ENCODE data around the gene CAT.

The CAT gene

DNA sequence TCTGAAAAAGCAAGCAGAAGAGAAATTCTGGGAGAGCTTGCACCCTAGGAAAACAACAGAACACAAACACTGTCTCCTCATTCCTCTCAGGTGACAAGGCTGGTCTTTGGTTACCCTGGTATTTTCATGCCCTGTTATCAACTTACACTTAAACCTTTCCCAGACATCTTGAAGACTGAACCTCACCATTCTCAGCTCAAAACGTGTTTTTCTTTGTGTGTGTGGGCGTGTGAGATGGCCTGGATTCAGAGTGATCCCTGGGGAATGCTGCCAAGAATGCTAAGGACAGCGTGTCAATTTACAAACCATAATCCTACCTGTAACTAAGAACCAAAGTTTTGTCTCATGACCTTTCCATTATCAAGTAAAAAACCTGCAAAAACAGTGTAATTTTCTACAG is 41.6 kb downstream of the CAT start:
- no peak overlapping the region for H4K91ac ChIP-seq (ENCODE audit: low read depth, low read length, poor library complexity)
- no peak overlapping the region for H3K9ac ChIP-seq (ENCODE audit: low read depth, low read length, poor library complexity)
- H3K36me3 ChIP-seq (replicated peaks in 1 of 2; ENCODE audit: control insufficient read depth in 2 of 2, insufficient read depth in 2 of 2, low read length in 2 of 2) = no peaks in the 10 kb centered on the region
- H3K4ac ChIP-seq (ENCODE audit: low read length) = no peak overlapping the region
- no peak overlapping the region for H2BK12ac ChIP-seq (ENCODE audit: low read length)
- no peak overlapping the region for H2BK5ac ChIP-seq (ENCODE audit: low read length)
- no peak overlapping the region for H2AFZ ChIP-seq (ENCODE audit: low read length)
- no peak overlapping the region for H3K23ac ChIP-seq (ENCODE audit: low read depth, low read length, poor library complexity)
- no peak overlapping the region for H4K8ac ChIP-seq (ENCODE audit: low read depth, low read length)
- H2BK15ac ChIP-seq (ENCODE audit: low read length) = no peak overlapping the region
- no peak overlapping the region for H3K4me3 ChIP-seq (ENCODE audit: low read length in 2 of 2)
- H3K4me1 ChIP-seq (ENCODE audit: control insufficient read depth in 2 of 2, insufficient read depth in 1 of 2, low read depth in 1 of 2, low read length in 2 of 2) = no peaks in the 10 kb centered on the region
- peaks cover 0 to 16% (median 0%) of the 10 kb centered on the region in 3 experiments for H3K27me3 ChIP-seq (ENCODE audit: control insufficient read depth in 3 of 3, insufficient read depth in 3 of 3, low read depth in 1 of 3, low read length in 3 of 3)
- H3K14ac ChIP-seq (ENCODE audit: low read length) = no peak overlapping the region
- no peak overlapping the region for H2BK120ac ChIP-seq (ENCODE audit: low read depth, low read length)
- no CpG with 5 or more reads among the region's 3 CpGs for WGBS, 2 donors (ENCODE audit: extremely low coverage in 2 of 2, insufficient read length in 2 of 2, insufficient replicate concordance in 1 of 2)
- H3K79me1 ChIP-seq (ENCODE audit: low read depth, low read length) = no peaks in the 10 kb centered on the region
- H2AK5ac ChIP-seq (ENCODE audit: low read depth, low read length) = no peak overlapping the region
- H3K9me3 ChIP-seq (replicated peaks in 1 of 2; ENCODE audit: control insufficient read depth in 2 of 2, insufficient read depth in 1 of 2, low read depth in 1 of 2, low read length in 2 of 2) = no peaks in the 10 kb centered on the region
- no peak overlapping the region for H3K27ac ChIP-seq (replicated peaks; ENCODE audit: low read length)
- DNase-seq (ENCODE audit: low spot score) = no peak
- no peak overlapping the region for H3K18ac ChIP-seq (ENCODE audit: low read length)
- H3K4me2 ChIP-seq (ENCODE audit: insufficient read depth, low read length, poor library complexity, severe bottlenecking) = no peak overlapping the region

DNA sequence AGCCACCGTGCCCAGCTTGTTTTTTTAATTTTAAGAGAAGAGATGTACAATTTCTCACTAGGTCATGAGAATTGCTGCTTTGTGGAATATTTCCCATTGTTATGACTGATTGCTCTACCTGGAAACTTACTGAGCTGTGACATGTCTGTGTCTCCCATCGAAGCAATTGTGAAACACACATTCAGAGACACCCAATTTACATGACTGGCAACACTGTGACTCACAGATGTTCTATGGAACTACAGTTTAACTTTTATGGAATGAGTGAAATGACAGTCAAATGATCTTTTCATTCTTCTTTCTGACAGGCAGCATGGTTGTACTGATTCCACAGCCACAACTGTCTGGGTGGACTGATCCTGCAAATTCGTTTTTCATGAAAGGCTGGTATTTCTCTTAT is 42.6 kb downstream of the CAT start:
- Histone ChIP-seq H3K14ac (ENCODE audit: low read length) (no peak overlapping the region), H3K23ac (ENCODE audit: low read depth, low read length, poor library complexity) (no peak overlapping the region), H4K8ac (ENCODE audit: low read depth, low read length) (no peak overlapping the region), H3K4ac (ENCODE audit: low read length) (no peak overlapping the region), H3K4me2 (ENCODE audit: insufficient read depth, low read length, poor library complexity, severe bottlenecking) (no peak overlapping the region), H3K79me1 (ENCODE audit: low read depth, low read length) (no peaks in the 10 kb centered on the region), H2AK5ac (ENCODE audit: low read depth, low read length) (no peak overlapping the region), H3K4me3 (ENCODE audit: low read length in 2 of 2) (no peak overlapping the region), H2AFZ (ENCODE audit: low read length) (no peak overlapping the region), H2BK12ac (ENCODE audit: low read length) (no peak overlapping the region), H2BK15ac (ENCODE audit: low read length) (no peak overlapping the region), H4K91ac (ENCODE audit: low read depth, low read length, poor library complexity) (no peak overlapping the region), H2BK120ac (ENCODE audit: low read depth, low read length) (no peak overlapping the region), H3K9ac (ENCODE audit: low read depth, low read length, poor library complexity) (no peak overlapping the region), H3K4me1 (ENCODE audit: control insufficient read depth in 2 of 2, insufficient read depth in 1 of 2, low read depth in 1 of 2, low read length in 2 of 2) (no peaks in the 10 kb centered on the region), H3K27ac (replicated peaks; ENCODE audit: low read length) (no peak overlapping the region), H3K27me3 (ENCODE audit: control insufficient read depth in 3 of 3, insufficient read depth in 3 of 3, low read depth in 1 of 3, low read length in 3 of 3) (peaks cover 0 to 16% (median 0%) of the 10 kb centered on the region in 3 experiments), H3K18ac (ENCODE audit: low read length) (no peak overlapping the region), H2BK5ac (ENCODE audit: low read length) (no peak overlapping the region), H3K9me3 (replicated peaks in 1 of 2; ENCODE audit: control insufficient read depth in 2 of 2, insufficient read depth in 1 of 2, low read depth in 1 of 2, low read length in 2 of 2) (no peaks in the 10 kb centered on the region), H3K36me3 (replicated peaks in 1 of 2; ENCODE audit: control insufficient read depth in 2 of 2, insufficient read depth in 2 of 2, low read length in 2 of 2) (no peaks in the 10 kb centered on the region)
- WGBS, 2 donors (ENCODE audit: extremely low coverage in 2 of 2, insufficient read length in 2 of 2, insufficient replicate concordance in 1 of 2) = no CpG with 5 or more reads among the region's 3 CpGs
- DNase-seq (ENCODE audit: low spot score) = no peak

DNA sequence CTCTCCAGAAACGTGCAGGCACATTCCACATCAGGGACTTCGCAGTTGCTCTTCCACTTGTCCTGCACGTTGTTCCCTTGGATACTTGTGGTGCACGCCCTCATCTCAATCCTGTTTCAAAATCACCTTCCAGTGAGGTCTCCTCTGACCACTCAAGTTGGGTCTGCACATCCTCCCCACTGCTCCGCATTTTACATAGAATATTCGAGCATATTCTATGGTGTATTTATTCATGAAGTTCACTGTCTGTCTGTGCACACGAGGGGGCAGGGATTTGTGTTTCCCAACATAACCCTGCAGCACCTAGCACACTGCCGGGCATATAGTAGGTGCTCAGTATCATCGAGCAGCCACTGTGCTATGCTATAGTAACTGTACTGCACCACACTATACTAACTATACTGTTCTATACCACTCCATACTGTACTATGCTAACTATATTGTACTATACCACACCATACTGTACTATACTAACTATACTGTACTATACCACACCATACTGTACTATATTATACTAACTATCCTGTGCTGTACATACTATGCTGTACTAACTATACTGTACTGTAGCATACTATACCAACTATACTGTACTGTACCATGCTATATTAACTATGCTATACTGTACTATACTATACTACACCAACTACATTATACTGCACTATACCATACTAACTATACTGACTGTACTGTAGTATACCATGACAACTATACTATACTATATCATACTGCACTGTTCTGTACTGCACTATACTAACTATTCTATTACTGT is 44.6 kb downstream of the CAT start:
- no peak overlapping the region for H2BK5ac ChIP-seq (ENCODE audit: low read length)
- no peaks in the 10 kb centered on the region for H3K4me1 ChIP-seq (ENCODE audit: control insufficient read depth in 2 of 2, insufficient read depth in 1 of 2, low read depth in 1 of 2, low read length in 2 of 2)
- H2BK15ac ChIP-seq (ENCODE audit: low read length) = no peak overlapping the region
- no peak overlapping the region for H3K14ac ChIP-seq (ENCODE audit: low read length)
- peaks cover 0 to 11% (median 0%) of the 10 kb centered on the region in 3 experiments for H3K27me3 ChIP-seq (ENCODE audit: control insufficient read depth in 3 of 3, insufficient read depth in 3 of 3, low read depth in 1 of 3, low read length in 3 of 3)
- no peak overlapping the region for H3K18ac ChIP-seq (ENCODE audit: low read length)
- no peak for DNase-seq (ENCODE audit: low spot score)
- no peaks in the 10 kb centered on the region for H3K79me1 ChIP-seq (ENCODE audit: low read depth, low read length)
- no peaks in the 10 kb centered on the region for H3K36me3 ChIP-seq (replicated peaks in 1 of 2; ENCODE audit: control insufficient read depth in 2 of 2, insufficient read depth in 2 of 2, low read length in 2 of 2)
- H3K9ac ChIP-seq (ENCODE audit: low read depth, low read length, poor library complexity) = no peak overlapping the region
- H2BK120ac ChIP-seq (ENCODE audit: low read depth, low read length) = no peak overlapping the region
- H3K23ac ChIP-seq (ENCODE audit: low read depth, low read length, poor library complexity) = no peak overlapping the region
- H2AFZ ChIP-seq (ENCODE audit: low read length) = no peak overlapping the region
- no peak overlapping the region for H3K4me2 ChIP-seq (ENCODE audit: insufficient read depth, low read length, poor library complexity, severe bottlenecking)
- H3K27ac ChIP-seq (replicated peaks; ENCODE audit: low read length) = no peak overlapping the region
- no peak overlapping the region for H4K91ac ChIP-seq (ENCODE audit: low read depth, low read length, poor library complexity)
- H3K4me3 ChIP-seq (ENCODE audit: low read length in 2 of 2) = no peak overlapping the region
- no peak overlapping the region for H4K8ac ChIP-seq (ENCODE audit: low read depth, low read length)
- no peak overlapping the region for H2AK5ac ChIP-seq (ENCODE audit: low read depth, low read length)
- H3K4ac ChIP-seq (ENCODE audit: low read length) = no peak overlapping the region
- WGBS, 2 donors (ENCODE audit: extremely low coverage in 2 of 2, insufficient read length in 2 of 2, insufficient replicate concordance in 1 of 2) = no CpG with 5 or more reads among the region's 9 CpGs
- no peak overlapping the region for H2BK12ac ChIP-seq (ENCODE audit: low read length)
- H3K9me3 ChIP-seq (replicated peaks in 1 of 2; ENCODE audit: control insufficient read depth in 2 of 2, insufficient read depth in 1 of 2, low read depth in 1 of 2, low read length in 2 of 2) = no peaks in the 10 kb centered on the region

DNA sequence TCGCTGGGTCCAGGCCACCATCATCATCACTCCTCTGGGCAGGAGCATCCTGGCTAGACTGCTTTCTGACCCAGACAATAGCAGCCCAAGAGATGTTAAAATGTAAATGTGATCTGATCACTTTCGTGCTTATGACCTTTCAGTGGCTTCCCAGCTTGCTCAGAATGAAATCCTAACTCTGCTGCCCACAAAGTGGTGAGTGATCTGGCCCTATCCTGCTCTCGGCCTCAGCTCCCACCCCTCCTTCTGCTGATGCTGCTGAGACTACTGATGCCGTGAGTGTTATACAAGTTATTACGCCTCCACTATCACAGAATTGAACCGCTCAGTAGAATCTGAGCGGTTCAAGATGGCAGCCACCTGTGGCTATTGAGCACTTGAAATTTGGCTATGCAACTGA is 48.7 kb downstream of the CAT start:
- no peak overlapping the region for H3K4ac ChIP-seq (ENCODE audit: low read length)
- no peak overlapping the region for H3K18ac ChIP-seq (ENCODE audit: low read length)
- H3K14ac ChIP-seq (ENCODE audit: low read length) = no peak overlapping the region
- H3K79me1 ChIP-seq (ENCODE audit: low read depth, low read length) = no peaks in the 10 kb centered on the region
- WGBS, 2 donors (ENCODE audit: extremely low coverage in 2 of 2, insufficient read length in 2 of 2, insufficient replicate concordance in 1 of 2) = no CpG with 5 or more reads among the region's 7 CpGs
- H2AK5ac ChIP-seq (ENCODE audit: low read depth, low read length) = no peak overlapping the region
- H4K8ac ChIP-seq (ENCODE audit: low read depth, low read length) = no peak overlapping the region
- H3K4me3 ChIP-seq (ENCODE audit: low read length in 2 of 2) = no peak overlapping the region
- no peak overlapping the region for H3K27ac ChIP-seq (replicated peaks; ENCODE audit: low read length)
- H2BK120ac ChIP-seq (ENCODE audit: low read depth, low read length) = no peak overlapping the region
- H2BK15ac ChIP-seq (ENCODE audit: low read length) = no peak overlapping the region
- H2BK5ac ChIP-seq (ENCODE audit: low read length) = peak overlapping the region; percentile 59
- peaks cover 0 to 7% of the 10 kb centered on the region in 2 donors for H3K4me1 ChIP-seq (ENCODE audit: control insufficient read depth in 2 of 2, insufficient read depth in 1 of 2, low read depth in 1 of 2, low read length in 2 of 2)
- H3K23ac ChIP-seq (ENCODE audit: low read depth, low read length, poor library complexity) = no peak overlapping the region
- H3K9me3 ChIP-seq (replicated peaks in 1 of 2; ENCODE audit: control insufficient read depth in 2 of 2, insufficient read depth in 1 of 2, low read depth in 1 of 2, low read length in 2 of 2) = no peaks in the 10 kb centered on the region
- H4K91ac ChIP-seq (ENCODE audit: low read depth, low read length, poor library complexity) = no peak overlapping the region
- DNase-seq (ENCODE audit: low spot score) = no peak
- H2AFZ ChIP-seq (ENCODE audit: low read length) = no peak overlapping the region
- no peak overlapping the region for H3K4me2 ChIP-seq (ENCODE audit: insufficient read depth, low read length, poor library complexity, severe bottlenecking)
- H3K36me3 ChIP-seq (replicated peaks in 1 of 2; ENCODE audit: control insufficient read depth in 2 of 2, insufficient read depth in 2 of 2, low read length in 2 of 2) = no peaks in the 10 kb centered on the region
- no peak overlapping the region for H3K9ac ChIP-seq (ENCODE audit: low read depth, low read length, poor library complexity)
- H2BK12ac ChIP-seq (ENCODE audit: low read length) = no peak overlapping the region
- H3K27me3 ChIP-seq (ENCODE audit: control insufficient read depth in 3 of 3, insufficient read depth in 3 of 3, low read depth in 1 of 3, low read length in 3 of 3) = peaks cover 0 to 3% (median 0%) of the 10 kb centered on the region in 3 experiments
